Loucy (cell line): ENCODE data around the gene SGMS2.

Experiments used
- H2AFZ ChIP-seq: fragments of 200-600 bp; sonication (generic); 2 replicates; pipeline ENCODE4 v1.6.0; 2016; ENCODE audit warnings: antibody characterized with exemption, mild to moderate bottlenecking, low read length, moderate library complexity
- H3F3A ChIP-seq: fragments of 200-600 bp; 2 replicates; pipeline ENCODE4 v1.6.0; 2016; ENCODE audit warnings: antibody characterized with exemption, low read depth, mild to moderate bottlenecking
- H3K27me3 ChIP-seq: fragments of 200-600 bp; sonication (generic); 2 replicates; pipeline ENCODE4 v1.6.1; 2014; ENCODE audit warnings: low read length, mild to moderate bottlenecking; ENCODE audit not compliant: insufficient read depth, poor library complexity, severe bottlenecking
- H3K36me3 ChIP-seq: fragments of 200-600 bp; sonication (generic); 2 replicates; pipeline ENCODE4 v1.6.1; 2016; ENCODE audit warnings: low read length; ENCODE audit not compliant: insufficient read depth
- H3K4me1 ChIP-seq: fragments of 200-600 bp; sonication (generic); 2 replicates; pipeline ENCODE4 v1.5.1; 2014; ENCODE audit warnings: low read length, mild to moderate bottlenecking; ENCODE audit not compliant: insufficient read depth, poor library complexity, severe bottlenecking
- H3K4me2 ChIP-seq: fragments of 200-600 bp; sonication (generic); 2 replicates; pipeline ENCODE4 v1.6.0; 2014; ENCODE audit warnings: antibody characterized with exemption, low read length, low read depth, mild to moderate bottlenecking; ENCODE audit not compliant: poor library complexity, severe bottlenecking
- H3K4me3 ChIP-seq: fragments of 200-600 bp; sonication (generic); 2 replicates; pipeline ENCODE4 v1.5.1; 2014; ENCODE audit warnings: low read length, mild to moderate bottlenecking, mixed read lengths; ENCODE audit not compliant: poor library complexity, severe bottlenecking
- H3K79me2 ChIP-seq: fragments of 200-600 bp; sonication (generic); 2 replicates; pipeline ENCODE4 v1.6.1; 2014; ENCODE audit warnings: low read length; ENCODE audit not compliant: insufficient read depth
- H3K9ac ChIP-seq: fragments of 200-600 bp; sonication (generic); 2 replicates; pipeline ENCODE4 v1.6.0; 2014; ENCODE audit warnings: mild to moderate bottlenecking, low read depth, low read length, moderate library complexity; ENCODE audit not compliant: poor library complexity, severe bottlenecking
- H3K9me2 ChIP-seq: fragments of 200-600 bp; sonication (generic); replicated peaks from 2 replicates; pipeline ENCODE4 v1.6.1; 2016; ENCODE audit warnings: low read depth, low read length, mixed read lengths
- H3K9me3 ChIP-seq: fragments of 200-600 bp; sonication (generic); 2 replicates; pipeline ENCODE4 v1.6.1; 2014; ENCODE audit warnings: mild to moderate bottlenecking, antibody characterized with exemption, low read length, low read depth; ENCODE audit not compliant: insufficient read depth
- H4K20me1 ChIP-seq: fragments of 200-600 bp; sonication (generic); 2 replicates; pipeline ENCODE4 v1.6.0; 2014; ENCODE audit warnings: antibody characterized with exemption, low read length, mild to moderate bottlenecking; ENCODE audit not compliant: insufficient read depth, poor library complexity, severe bottlenecking
- CTCF ChIP-seq: fragments of 200-600 bp; sonication (generic); conservative IDR thresholded peaks from 2 replicates; pipeline ENCODE4 v1.5.1; 2014; ENCODE audit warnings: mild to moderate bottlenecking, antibody characterized with exemption, low read length
- EZH2phosphoT487 ChIP-seq: fragments of 200-600 bp; IDR thresholded peaks from 2 replicates; pipeline ENCODE4 v1.6.1; 2018; ENCODE audit warnings: antibody characterized with exemption, mild to moderate bottlenecking, moderate library complexity, borderline replicate concordance

Gene SGMS2

GRCh38 chr4:107931775-107932321 is 107.1 kb downstream of the SGMS2 start:
- H3K79me2 ChIP-seq = no peaks in the 10 kb centered on the region
- TF ChIP-seq EZH2phosphoT487 = no peak
- TF ChIP-seq CTCF = no peak

GRCh38 chr4:107935246-107935645 is 110.5 kb downstream of the SGMS2 start:
- Histone ChIP-seq H2AFZ (no peak overlapping the region), H3F3A (no peaks in the 10 kb centered on the region), H3K27me3 (no peaks in the 10 kb centered on the region), H3K79me2 (no peaks in the 10 kb centered on the region), H4K20me1 (no peaks in the 10 kb centered on the region), H3K36me3 (no peaks in the 10 kb centered on the region), H3K4me3 (no peak overlapping the region), H3K9me3 (no peaks in the 10 kb centered on the region), H3K4me1 (peaks cover 16% of the 10 kb centered on the region), H3K9me2 (no peaks in the 10 kb centered on the region), H3K9ac (no peak overlapping the region), H3K4me2 (no peak overlapping the region)
- no peak for TF ChIP-seq CTCF
- TF ChIP-seq EZH2phosphoT487 = no peak

More at GRCh38 chr4:107931775-107932321, 107.1 kb downstream of the SGMS2 start:
- Histone ChIP-seq H4K20me1 (no peaks in the 10 kb centered on the region), H3K4me1 (peaks cover 16% of the 10 kb centered on the region), H3F3A (peaks cover 3% of the 10 kb centered on the region; the same call in 1 of the 2 replicates), H3K4me3 (peak overlapping the region; percentile 80), H3K9me3 (no peaks in the 10 kb centered on the region), H3K9me2 (no peaks in the 10 kb centered on the region), H2AFZ (peak overlapping the region; percentile 94), H3K27me3 (no peaks in the 10 kb centered on the region), H3K9ac (peak overlapping the region; percentile 55), H3K4me2 (peak overlapping the region; percentile 78), H3K36me3 (no peaks in the 10 kb centered on the region)

GRCh38 chr4:107937040-107937439 is 112.3 kb downstream of the SGMS2 start:
- H3K36me3 ChIP-seq = no peaks in the 10 kb centered on the region
- no peak overlapping the region for H3K4me3 ChIP-seq
- no peaks in the 10 kb centered on the region for H3K27me3 ChIP-seq
- no peaks in the 10 kb centered on the region for H4K20me1 ChIP-seq
- no peak overlapping the region for H3K9ac ChIP-seq
- H3K9me3 ChIP-seq = no peaks in the 10 kb centered on the region
- peaks cover 7% of the 10 kb centered on the region for H3K4me1 ChIP-seq
- no peaks in the 10 kb centered on the region for H3F3A ChIP-seq
- no peak overlapping the region for H2AFZ ChIP-seq
- TF ChIP-seq EZH2phosphoT487 = no peak
- TF ChIP-seq CTCF = no peak
- no peaks in the 10 kb centered on the region for H3K9me2 ChIP-seq
- no peak overlapping the region for H3K4me2 ChIP-seq
- H3K79me2 ChIP-seq = no peaks in the 10 kb centered on the region
